Tibial nerve (tissue), 4 donors: ENCODE results near the gene MTUS2.

Experiments used
- EP300 ChIP-seq, 2 donors: sonication (generic); formaldehyde crosslinking; IDR thresholded peaks; one replicate each; pipeline ENCODE4 v1.6.1; 2017; ENCODE audit warnings: antibody characterized with exemption in 2 of 2, mild to moderate bottlenecking in 1 of 2
- POLR2A ChIP-seq, 2 donors: fragments of 450-650 bp; IDR thresholded peaks; one replicate each; pipeline ENCODE4 v1.6.1; 2017; ENCODE audit warnings: antibody characterized with exemption in 2 of 2, mild to moderate bottlenecking in 2 of 2, moderate library complexity in 2 of 2
- TF ChIP-seq, protein P1 (sequence below), 5 experiments: fragments of 200-600 bp in 3 of 5; fragments of 450-650 bp in 2 of 5; sonication (generic) in 3 of 5; IDR thresholded peaks; one replicate each; pipeline ENCODE4 v1.5.1; 2016 to 2019; ENCODE audit warnings: antibody characterized with exemption in 5 of 5, mild to moderate bottlenecking in 3 of 5, moderate library complexity in 2 of 5

DNA sequence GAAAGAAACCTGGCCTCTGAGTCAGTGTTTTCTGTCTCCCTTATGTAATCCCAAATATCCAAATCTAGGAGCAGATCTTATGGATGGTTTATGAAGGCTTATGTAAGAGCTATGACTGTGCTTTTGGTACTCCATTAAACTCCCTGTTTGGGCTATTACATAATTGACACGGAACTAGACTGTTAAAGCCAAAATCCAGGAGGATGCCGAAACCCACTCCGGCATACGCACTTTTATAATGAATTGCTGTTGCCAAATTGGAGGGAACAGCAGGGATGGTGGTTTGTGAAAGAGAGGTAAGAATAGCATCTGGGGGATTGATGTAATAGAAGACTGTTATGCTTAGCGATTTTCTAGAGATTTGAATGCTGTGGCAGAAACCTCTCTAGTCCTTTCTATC is 2.0 kb downstream of the MTUS2 start:
- TF ChIP-seq, protein P1, sequence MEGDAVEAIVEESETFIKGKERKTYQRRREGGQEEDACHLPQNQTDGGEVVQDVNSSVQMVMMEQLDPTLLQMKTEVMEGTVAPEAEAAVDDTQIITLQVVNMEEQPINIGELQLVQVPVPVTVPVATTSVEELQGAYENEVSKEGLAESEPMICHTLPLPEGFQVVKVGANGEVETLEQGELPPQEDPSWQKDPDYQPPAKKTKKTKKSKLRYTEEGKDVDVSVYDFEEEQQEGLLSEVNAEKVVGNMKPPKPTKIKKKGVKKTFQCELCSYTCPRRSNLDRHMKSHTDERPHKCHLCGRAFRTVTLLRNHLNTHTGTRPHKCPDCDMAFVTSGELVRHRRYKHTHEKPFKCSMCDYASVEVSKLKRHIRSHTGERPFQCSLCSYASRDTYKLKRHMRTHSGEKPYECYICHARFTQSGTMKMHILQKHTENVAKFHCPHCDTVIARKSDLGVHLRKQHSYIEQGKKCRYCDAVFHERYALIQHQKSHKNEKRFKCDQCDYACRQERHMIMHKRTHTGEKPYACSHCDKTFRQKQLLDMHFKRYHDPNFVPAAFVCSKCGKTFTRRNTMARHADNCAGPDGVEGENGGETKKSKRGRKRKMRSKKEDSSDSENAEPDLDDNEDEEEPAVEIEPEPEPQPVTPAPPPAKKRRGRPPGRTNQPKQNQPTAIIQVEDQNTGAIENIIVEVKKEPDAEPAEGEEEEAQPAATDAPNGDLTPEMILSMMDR (IDR thresholded peaks at IDR 0.05) = no peak
- TF ChIP-seq POLR2A (IDR thresholded peaks at IDR 0.05) = no peak
- no peak for TF ChIP-seq EP300 (IDR thresholded peaks at IDR 0.05)
